Measurements from ENCODE around the gene CGRRF1.

CGRRF1 gene

GRCh38 chr14:54582334-54582733, 72.6 kb downstream of the CGRRF1 start:
- H3K36me3 ChIP-seq (ENCODE audit: control insufficient read depth in 5 of 5, insufficient read depth in 5 of 5, low read length in 5 of 5), result peaks cover 0 to 11% (median 3%) of the 10 kb centered on the region in 5 donors
- H3K9me3 ChIP-seq (ENCODE audit: control insufficient read depth in 5 of 5, low read length in 5 of 5), result no peaks in the 10 kb centered on the region
- peaks cover 0 to 10% (median 7%) of the 10 kb centered on the region in 5 donors for H3K4me1 ChIP-seq (ENCODE audit: control insufficient read depth in 5 of 5, insufficient read depth in 5 of 5, low read length in 5 of 5)
- no peak overlapping the region for H3K9ac ChIP-seq (ENCODE audit: low read length in 5 of 5)
- no peaks in the 10 kb centered on the region for H3K27me3 ChIP-seq (ENCODE audit: control insufficient read depth in 5 of 5, insufficient read depth in 4 of 5, low read length in 5 of 5)
- H3K4me3 ChIP-seq (ENCODE audit: low read depth in 1 of 5, low read length in 5 of 5), result no peak overlapping the region
- no peak overlapping the region for H3K27ac ChIP-seq (ENCODE audit: low read depth, low read length)

- Histone ChIP-seq H3K27me3 (ENCODE audit: control insufficient read depth in 5 of 5, insufficient read depth in 4 of 5, low read length in 5 of 5) (no peaks in the 10 kb centered on the region), H3K27ac (ENCODE audit: low read depth, low read length) (no peak overlapping the region), H3K4me1 (ENCODE audit: control insufficient read depth in 5 of 5, insufficient read depth in 5 of 5, low read length in 5 of 5) (peaks cover 0 to 3% (median 0%) of the 10 kb centered on the region in 5 donors), H3K36me3 (ENCODE audit: control insufficient read depth in 5 of 5, insufficient read depth in 5 of 5, low read length in 5 of 5) (peaks cover 0 to 8% (median 3%) of the 10 kb centered on the region in 5 donors), H3K9me3 (ENCODE audit: control insufficient read depth in 5 of 5, low read length in 5 of 5) (no peaks in the 10 kb centered on the region), H3K4me3 (ENCODE audit: low read depth in 1 of 5, low read length in 5 of 5) (no peak overlapping the region), H3K9ac (ENCODE audit: low read length in 5 of 5) (no peak overlapping the region)
Observed at GRCh38 chr14:54584097-54584496, 74.4 kb downstream of the CGRRF1 start.

- H3K4me3 ChIP-seq (ENCODE audit: low read depth in 1 of 5, low read length in 5 of 5), result no peak overlapping the region
- H3K9me3 ChIP-seq (ENCODE audit: control insufficient read depth in 5 of 5, low read length in 5 of 5), result no peaks in the 10 kb centered on the region
- H3K9ac ChIP-seq (ENCODE audit: low read length in 5 of 5), result no peak overlapping the region
- H3K4me1 ChIP-seq (ENCODE audit: control insufficient read depth in 5 of 5, insufficient read depth in 5 of 5, low read length in 5 of 5), result peaks cover 0 to 3% (median 0%) of the 10 kb centered on the region in 5 donors
- no peak overlapping the region for H3K27ac ChIP-seq (ENCODE audit: low read depth, low read length)
- H3K36me3 ChIP-seq (ENCODE audit: control insufficient read depth in 5 of 5, insufficient read depth in 5 of 5, low read length in 5 of 5), result peaks cover 0 to 8% (median 6%) of the 10 kb centered on the region in 5 donors
- H3K27me3 ChIP-seq (ENCODE audit: control insufficient read depth in 5 of 5, insufficient read depth in 4 of 5, low read length in 5 of 5), result no peaks in the 10 kb centered on the region
Observed at GRCh38 chr14:54585214-54585613, 75.5 kb downstream of the CGRRF1 start.
